ENCODE measurements around the gene NPAS3.

Gene NPAS3

DNA sequence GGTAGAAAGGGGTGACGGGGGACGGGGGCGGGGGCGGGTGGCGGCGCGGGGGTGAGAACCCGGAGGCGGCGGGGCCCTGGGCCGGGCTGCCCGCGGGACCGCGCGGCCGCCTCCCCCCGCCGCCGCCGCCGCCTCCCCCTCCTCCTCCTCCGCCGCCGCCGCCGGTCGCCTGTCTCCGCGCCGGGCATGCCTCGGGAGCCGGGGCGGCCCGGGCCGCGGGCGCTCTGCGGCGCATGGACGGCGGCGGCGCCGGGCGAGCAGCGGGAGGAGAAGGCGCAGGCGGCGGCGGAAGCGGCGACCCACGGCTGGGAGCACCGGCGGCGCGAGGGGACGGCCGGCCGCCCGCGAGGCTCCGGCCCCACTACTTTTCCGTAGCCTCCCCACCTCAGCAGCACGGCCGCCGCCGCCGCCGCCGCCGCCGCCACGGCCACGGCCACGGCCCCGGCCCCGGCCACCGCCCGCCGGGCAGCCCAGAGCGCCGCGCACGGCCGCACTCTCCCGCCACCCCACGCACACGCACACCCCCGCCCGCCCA, at the start of gene NPAS3:
Gene NPAS3, plus strand, starts transcription at position 161 of the 535 bp plus-strand sequence.
- no peak for DNase-seq (ENCODE audit: low read depth, low spot score)

DNA sequence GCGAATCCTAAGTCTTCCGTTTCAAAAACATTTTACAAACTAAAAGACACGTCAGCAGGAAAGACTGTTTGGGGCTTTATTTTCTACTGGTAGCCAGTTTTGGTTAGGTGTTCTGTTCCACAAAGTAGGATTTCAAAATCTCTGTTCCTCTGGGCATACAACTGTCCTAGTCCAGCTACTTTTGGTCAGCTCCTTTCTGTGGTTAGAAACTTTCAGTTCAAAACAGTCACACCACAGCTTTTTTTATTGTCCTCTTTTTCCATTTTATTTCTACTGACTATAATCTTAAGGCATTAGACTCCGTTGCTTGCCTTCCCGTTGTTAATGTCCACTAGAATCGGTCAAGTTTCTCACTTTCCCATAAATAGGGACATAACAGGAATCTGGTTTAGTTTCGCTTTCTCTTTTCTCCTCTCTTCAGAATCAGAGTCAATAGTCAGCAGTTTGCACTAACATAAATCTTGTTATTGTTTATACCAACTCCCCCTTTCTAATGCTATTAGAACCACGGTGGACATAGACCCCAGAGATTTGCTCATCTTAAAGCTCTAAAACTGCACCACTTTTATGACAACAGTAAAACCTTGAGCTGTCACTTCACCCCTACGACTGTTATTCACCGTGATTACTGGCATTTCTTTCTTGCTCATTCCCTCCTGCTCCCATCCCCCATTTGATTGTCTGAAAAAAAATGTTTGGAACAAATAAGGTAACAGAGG, 41.5 kb upstream of the NPAS3 start:
- no peak for DNase-seq (ENCODE audit: low read depth, low spot score)

DNA sequence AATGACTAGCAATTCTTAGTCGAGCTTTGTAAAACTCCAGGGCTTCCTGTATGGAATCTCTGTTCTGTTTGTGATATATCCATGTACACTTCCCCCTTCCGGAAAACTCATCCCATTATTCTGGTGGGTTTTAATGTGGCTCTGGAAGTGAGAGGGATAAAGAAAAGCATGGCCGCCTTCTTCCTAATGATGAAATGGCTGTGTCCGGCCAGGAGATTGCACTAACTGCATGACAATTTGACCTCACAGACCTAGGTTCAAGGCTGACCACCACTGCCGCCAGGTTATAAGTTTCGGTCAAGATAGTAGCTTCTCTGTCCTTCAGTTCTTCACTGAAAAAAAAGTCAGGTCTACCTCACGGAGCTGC, 41.0 kb upstream of the NPAS3 start:
- no peak for DNase-seq (ENCODE audit: low read depth, low spot score)

DNA sequence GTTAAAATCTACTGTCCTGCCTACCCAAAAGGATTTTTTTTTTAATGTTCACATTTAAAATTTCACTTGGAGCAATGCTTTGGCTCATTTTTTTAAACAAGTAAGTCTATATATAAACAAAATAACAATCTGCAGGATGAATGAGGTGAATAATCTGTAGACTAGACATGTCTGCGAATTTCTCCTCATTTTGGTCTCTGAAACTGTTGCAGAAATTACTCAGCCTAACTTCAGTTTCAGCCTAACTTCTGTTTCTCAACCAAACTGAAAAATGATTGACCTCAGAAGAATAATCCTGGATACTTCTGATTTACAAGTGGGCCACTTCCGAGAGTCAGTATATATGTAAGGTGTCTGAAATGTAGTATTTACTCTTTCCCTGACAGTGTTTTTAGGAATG, 39.8 kb upstream of the NPAS3 start:
- DNase-seq (ENCODE audit: low read depth, low spot score) = no peak

DNA sequence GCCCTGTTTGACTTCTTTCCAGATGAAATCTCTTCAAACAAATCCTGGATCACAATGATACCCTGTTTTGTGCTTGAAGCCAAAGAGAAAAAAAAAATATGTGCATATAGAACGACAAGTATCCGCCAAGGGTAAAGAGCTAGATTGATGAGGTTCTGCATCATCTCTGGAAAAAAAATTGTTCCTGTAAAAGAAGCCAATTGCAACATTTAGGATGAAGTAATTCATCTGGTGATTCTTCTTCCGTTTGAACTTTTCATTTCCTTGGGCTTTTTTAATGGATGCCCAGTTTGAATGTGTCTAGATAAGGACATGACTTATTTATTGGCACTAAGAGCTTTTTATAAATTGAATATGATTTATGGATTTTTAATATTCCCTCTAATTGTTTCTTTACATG, 38.1 kb upstream of the NPAS3 start:
- DNase-seq (ENCODE audit: low read depth, low spot score) = no peak

DNA sequence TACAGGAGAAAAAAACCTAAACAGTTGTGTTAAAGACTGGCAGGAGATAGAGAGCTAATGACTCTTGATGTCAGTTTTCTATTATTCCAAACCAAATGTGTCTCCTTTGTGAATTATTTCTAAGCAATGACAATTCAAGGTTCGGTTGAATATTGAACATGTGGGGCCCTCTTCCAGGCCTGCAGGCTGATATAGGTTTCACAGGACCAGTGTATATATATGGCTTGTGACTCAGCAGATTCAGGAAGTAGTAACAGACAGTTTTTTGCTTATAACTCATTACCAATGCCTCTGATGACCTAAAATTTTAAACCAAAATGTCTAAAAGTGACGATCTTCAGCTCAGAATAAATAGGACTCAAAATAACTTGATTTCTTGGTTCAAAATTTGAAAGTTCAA, 33.7 kb upstream of the NPAS3 start:
- DNase-seq (ENCODE audit: low read depth, low spot score) = no peak

DNA sequence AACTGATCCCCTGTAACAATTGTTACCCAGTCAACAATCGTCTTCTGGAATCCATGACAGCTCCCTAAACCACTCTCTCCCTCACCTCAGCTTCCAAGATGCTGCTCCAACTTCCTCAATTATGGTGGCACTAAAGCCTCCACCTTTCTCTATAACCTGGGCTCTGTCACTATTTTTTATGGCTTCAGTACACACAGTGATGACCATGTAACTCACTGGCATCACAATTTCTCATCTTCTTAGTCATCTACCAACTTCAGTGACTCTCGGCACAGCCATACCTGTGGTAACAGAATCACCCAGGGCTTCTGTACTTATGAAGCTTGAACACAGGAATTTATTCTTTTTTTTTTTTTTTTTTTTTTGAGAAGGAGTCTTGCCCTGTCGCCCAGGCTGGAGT, 32.0 kb upstream of the NPAS3 start:
- no peak for DNase-seq (ENCODE audit: low read depth, low spot score)

DNA sequence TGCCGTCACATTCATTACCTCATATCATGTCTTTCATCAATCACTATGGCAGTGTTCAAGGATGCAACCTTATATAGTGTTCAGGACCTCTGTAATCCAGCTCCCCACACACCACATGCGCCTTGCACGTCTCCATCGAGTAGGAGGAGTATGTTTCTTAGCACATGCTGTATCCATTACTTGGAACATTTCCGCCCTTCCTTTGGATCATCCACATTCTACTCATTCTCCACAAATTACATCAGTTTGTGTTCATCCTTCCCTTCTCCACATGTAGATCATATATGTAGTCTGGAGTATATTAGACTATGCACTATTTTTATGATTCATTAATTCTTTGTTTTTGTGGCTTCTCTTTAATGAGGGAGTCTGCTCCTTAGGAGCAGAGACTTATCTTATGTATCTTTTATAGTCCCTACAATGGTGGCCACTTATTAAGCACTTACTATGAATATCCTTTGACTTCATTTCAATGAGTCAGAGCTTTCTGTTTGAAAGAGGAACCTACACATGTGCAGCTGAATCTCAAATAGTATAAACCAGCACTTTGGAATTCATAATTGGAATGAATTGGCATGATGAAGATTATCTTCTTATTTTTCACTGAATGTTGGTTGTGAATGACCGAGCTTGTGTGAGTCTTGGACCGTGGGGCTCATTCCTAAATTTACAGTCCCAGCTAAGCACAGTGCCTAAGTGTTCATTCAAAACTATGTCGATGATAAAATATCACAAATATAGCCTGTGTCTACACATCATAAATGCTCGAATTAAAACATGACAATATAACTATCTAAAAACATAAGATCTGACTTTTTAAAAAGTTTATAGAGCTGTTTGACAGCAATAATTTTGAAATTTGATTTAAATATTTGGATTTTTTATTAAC, 30.2 kb upstream of the NPAS3 start:
- no peak for DNase-seq (ENCODE audit: low read depth, low spot score)

DNA sequence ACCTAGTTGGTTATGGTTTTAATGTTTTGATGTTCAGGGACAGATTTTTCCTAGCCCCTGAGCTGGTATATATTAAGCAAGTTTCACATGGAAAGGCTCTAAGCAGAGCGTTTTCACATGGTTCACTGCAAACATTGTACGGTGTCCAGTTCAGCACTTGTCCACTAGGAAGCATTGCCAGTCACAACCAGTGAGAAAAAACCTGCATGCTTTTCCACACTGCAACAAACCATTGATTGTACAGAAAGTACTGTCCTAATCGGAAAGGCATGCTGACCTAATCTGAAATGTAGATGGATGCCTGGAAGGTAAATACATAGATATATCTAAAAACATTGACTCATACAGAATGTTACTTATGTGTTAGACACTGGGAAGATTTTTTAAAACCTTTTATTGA, 25.0 kb upstream of the NPAS3 start:
- no peak for DNase-seq (ENCODE audit: low read depth, low spot score)

DNA sequence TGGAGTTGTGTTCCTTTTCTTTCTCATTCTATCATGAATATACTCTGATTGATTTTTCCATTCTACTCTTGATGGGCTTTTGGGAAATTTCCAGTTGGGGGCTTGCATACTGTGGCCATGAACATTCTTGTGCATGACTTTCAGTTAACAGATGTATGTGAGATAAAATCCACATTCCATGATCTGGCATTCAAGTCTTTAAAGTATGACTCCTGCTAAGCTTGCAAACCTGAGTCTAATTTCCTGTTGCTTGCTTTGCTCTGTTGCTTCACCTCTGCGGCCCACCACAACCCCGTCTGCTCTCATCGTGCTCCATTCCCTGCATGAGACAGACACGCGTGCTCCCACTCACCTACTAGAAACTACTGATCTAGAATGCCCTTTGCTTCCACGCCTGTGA, 24.3 kb upstream of the NPAS3 start:
- DNase-seq (ENCODE audit: low read depth, low spot score) = no peak

DNA sequence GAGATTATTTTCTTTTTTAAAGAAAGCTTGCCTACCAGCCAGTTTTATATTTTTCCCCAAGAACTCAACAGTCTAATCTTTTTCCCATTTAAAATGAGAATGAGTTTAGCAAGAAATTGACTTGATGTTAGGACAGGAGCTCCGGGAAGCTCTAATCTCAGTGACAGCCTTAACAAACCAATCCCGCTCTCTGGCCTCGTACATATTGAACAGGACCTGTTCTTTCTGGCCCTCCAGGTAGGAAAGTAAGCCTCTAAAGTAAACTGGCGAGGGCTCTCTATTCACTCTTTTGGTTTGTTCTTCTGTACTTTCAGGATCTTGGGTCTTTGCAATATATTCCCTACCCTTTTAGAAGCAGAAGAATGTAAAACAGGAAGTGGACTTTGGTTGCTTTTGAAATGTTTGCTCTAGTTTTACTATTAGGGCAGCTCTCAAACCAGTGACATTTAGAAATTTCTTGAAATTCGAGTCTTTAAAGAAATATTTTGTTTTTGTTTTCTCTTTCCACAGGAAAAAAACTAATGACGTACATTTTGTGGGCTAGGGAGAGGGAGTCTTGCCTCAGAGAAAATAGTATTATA, 17.9 kb upstream of the NPAS3 start:
- no peak for DNase-seq (ENCODE audit: low read depth, low spot score)

DNA sequence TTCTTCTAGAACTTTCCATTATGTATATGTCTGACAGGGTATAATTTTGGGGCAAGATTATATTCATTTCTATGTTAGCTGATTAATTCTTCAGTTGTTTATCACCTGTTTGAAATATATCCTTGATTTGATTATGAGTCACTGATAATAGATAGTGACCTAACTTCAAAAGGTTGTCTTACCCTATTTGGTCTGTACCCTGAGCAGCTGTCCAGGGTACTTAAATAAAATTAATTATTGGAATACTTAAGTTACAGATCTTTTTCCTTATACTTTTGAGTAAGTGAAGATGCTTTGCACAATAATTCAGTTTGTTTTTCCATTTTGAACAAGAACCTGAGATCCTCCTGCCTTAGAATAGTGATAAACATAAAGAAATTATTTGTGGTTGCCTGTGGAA, 13.2 kb upstream of the NPAS3 start:
- DNase-seq (ENCODE audit: low read depth, low spot score) = no peak

DNA sequence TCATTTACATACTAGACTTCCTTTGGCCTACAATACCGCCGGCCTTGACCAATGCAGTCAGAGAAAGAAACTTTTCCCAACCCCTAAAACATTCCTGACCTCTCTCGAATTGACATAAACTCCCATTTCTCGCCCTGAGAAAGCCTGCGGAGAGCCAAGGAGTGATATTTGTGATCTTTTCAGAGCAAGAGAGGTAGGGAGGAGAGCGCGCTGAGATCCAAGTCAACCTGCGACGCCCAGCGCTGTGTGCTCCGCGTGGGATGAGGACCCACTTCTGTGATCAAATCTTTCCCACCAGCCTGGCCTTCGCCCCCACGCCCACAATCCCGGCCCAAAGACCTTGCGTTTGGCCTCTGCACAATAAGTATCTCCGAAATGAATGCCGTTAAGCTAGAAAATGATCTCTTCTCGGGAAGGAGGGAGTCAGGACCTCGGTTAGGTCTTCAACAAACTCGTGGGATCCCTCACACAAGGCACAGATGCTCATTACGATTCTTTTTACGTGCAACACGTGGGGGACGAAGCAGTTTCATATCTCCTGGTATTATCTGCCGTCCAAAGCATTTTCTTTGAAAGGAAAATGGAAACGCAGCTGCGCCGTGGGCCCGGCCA, 6.3 kb upstream of the NPAS3 start:
- DNase-seq (ENCODE audit: low read depth, low spot score) = no peak

DNA sequence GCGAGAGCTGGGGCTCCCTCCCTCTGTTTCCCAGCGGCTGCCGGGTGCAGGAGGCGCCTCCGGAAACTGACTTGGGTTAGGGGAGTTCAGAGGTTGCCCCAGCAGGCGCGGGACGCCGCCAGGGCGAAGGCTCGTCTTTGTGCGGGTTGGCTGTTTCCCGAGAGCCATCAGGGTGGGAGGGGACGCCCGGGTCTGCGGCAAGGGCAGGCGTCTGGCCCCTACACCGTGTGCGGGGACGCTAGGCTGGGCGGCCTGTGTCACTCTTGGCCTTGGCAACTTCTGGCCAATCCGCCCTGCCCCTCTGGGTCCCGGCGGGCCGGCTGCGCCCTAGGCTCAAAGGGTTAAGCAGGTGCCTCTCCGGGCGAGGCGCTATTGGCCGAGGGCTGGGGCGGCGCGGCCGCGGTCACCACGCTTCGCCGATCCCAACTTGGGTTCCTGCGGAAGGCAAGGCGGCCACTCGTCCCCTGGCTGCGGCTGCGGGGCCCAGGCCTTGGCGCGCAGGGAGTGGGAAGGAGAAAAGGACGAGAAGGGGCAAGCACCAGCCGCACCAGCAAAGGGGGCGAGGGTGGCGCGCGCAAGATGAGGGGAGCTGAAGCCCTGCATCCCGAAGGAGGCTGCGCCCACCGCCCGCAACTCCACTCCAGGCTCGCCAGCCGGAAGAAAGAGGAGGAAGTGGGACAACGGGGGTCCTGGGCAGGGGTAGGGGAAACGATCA, 5.6 kb upstream of the NPAS3 start:
- no peak for DNase-seq (ENCODE audit: low read depth, low spot score)

DNA sequence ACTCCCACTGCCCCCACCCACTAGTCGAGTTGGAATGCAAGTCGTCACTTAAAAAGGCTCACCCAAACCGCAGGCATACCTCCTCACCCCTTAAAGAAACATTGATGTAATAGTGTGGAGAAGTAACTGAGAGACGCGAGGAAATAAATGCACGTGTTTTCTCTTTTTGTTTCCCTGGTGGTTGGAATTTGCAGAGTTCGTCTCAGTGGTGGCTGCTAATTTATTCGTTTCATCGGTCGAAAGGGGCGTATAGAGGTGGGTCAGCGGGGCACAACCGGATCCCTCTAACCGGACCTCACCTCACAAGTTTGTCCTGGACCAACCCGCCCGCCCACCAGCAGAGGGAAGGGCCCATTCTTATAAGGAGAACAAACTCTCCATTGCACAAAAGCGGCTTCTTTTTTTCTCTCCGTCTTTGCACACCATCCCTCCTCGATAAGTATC, 5.0 kb upstream of the NPAS3 start:
- DNase-seq (ENCODE audit: low read depth, low spot score) = no peak

DNA sequence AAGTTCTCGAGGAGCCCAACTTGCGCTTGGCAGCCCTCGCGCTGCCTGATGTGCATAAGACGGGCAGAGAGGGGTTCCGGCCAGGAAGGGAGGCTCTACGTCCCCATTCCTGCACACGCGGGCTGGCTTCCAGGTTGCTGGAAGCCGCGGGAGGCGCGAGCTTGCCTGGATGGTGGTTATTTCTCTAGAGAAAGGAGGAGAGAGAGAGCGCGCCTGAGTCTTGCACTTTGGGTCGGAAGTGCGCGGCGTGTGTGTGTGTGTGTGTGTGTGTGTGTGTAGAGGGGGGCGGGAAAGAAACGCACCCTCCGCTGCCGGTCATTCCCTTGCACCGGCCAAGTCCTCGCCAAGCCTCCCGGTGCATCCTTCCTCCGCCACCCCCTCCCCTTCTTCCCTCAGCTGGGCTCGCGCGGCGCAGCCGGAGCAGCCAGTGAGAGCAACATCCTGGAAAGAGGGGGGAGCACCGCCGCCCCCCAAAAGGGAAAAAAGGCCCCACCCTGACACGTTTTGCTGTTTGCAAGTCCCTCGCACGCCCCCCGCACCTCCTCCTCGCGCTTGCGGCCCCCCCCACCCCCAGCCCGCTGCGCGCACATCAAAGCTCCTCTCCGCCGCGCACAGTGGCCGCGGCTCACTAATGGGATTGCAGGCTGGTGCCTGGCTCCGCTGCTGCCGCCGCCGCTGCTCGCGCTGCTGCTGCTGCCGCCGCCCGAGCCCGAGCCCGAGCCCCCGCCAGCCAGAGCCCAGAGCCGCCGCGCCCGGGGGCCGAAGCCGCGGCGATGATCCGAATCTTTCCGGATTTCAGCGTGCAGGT, 4.4 kb upstream of the NPAS3 start:
- DNase-seq (ENCODE audit: low read depth, low spot score) = no peak

DNA sequence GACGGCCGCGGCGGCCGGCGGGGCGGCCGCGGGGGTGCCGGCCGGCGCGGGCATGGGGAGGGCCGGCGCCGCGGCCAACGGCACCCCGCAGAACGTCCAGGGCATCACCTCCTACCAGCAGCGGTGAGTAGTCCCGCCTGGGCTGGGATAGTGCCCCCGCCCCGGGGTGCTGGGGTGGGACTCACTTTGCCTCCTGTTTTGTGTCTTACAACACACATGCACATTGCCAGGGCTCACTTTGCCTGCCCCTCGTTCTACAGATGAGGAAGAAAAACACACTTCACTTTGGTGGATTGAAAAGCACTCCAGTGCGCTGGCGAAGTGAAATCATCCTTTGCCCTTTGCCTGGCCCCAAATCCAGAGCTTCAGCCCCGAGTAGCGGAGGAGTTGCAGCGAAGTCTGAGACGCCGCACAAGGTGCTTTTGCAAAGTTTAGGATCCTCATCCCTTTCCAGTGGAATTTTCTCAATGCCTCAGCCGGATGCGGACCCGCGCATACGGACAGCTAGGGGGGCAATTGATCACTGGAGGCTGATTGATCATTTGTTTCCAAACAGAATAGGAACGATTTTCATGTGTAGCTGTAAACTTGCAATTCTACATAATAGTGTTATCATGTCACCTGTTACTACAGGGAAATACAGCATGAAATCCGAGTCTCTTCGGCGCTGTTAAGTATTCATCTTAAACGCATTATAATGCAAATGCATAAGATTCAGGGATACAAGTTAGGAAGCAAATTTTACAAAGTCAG, 3.6 kb upstream of the NPAS3 start:
- no peak for DNase-seq (ENCODE audit: low read depth, low spot score)

DNA sequence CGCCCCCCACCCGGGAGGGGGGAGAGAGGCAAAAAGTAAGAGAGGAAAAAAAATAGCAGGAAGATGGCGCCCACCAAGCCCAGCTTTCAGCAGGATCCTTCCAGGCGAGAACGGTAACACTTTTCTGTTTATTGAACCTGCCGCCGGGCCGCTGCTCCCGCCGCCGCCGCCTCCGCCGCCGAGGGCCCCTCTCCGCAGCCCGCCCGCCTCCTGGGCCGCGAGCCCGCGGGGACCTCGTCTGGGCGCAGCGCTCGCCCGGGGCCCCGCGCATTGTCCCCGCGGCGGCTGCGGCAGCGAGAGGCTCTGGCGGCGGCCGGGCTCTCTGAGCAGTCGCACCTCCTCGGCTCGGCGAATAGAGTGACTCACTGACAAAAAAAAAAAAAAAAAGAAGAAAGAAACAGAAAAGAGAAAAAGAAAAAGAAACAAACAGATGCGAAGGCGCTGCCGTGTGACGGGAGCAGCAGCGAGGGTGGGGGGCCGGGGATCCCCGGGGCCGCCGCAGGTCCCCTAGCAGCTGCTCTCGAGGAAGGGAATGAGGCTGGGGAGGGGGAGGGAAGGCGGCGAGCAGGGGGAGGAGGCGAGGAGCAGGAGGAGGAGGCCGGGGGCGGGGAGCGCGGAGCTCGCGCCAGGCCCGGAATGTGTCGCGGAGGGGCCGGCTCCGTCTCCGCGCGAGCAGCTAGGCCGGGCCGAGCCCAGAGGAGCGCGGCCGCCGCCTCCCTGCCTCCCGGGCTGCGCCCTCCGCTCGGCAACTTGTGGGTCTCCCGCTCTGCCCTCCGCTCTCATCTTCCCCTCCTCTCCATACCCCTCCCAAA, 781 bp downstream of the NPAS3 start:
- no peak for DNase-seq (ENCODE audit: low read depth, low spot score)

DNA sequence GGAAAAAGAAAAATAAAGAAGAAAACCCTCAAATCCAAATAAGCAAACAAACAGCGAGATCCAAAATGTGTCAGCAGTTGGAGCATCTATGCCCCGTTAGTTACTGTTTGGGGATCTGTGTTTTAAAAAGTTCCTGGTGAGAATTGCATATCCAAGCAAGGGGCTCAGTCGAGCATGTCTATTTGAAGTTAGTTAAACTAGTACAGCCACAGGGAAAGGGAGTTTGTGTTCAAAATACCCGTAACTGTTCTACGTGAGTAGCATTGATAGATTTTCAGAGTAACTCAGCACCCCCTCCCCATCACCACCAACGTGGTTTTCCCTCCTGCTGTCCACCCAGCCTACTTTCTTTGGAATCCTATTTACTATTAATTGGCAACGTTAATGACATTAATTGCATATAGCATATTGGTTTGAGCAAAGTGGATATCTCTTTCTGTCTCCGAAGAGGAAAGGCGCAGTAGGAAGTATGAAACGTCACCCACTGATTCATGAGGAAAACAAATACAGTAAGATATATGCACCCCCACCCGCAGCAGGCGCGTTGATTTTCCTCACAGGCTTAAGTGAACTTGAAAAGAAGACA, 1.5 kb downstream of the NPAS3 start:
- DNase-seq (ENCODE audit: low read depth, low spot score) = no peak

All from brain pericyte (primary cell).